Heart right ventricle (tissue), 16 donors: ENCODE results near the gene HOXD9. TPM values are rescaled to one million over a fixed set of nuclear protein-coding genes. Genes with fewer than 3 reads are reported as not detected.

ENCODE experiments used
- ATAC-seq, 8 donors: fragments of 200-7000 bp; cut with Tn5 transposase; one replicate each; pipeline ENCODE4 v1.9.1; 2020; ENCODE audit warnings: mild to moderate bottlenecking in 8 of 8, moderate library complexity in 8 of 8, moderate number of reproducible peaks in 1 of 8
- DNase-seq, 2 donors: peaks; one replicate each; pipeline ENCODE4 v3.0.0-alpha.2; 2020
- H3K27ac ChIP-seq, 10 donors: fragments of 200-600 bp; sonication (generic) in 2 of 10; one replicate each; pipeline versions ENCODE4 v1.5.0 to v1.8.0; 2020 to 2022; ENCODE audit warnings: mild to moderate bottlenecking in 3 of 10
- H3K27me3 ChIP-seq, 7 donors: fragments of 200-600 bp; one replicate each; pipeline ENCODE4 v1.8.0; 2021 to 2022; ENCODE audit warnings: mild to moderate bottlenecking in 2 of 7
- H3K36me3 ChIP-seq, 9 donors: fragments of 200-600 bp; sonication (generic) in 1 of 9; one replicate each; pipeline versions ENCODE4 v1.5.0 to v1.8.0; 2020 to 2022; ENCODE audit warnings: mild to moderate bottlenecking in 2 of 9
- H3K4me1 ChIP-seq, 9 donors: fragments of 200-600 bp; sonication (generic) in 1 of 9; one replicate each; pipeline versions ENCODE4 v1.5.0 to v1.8.0; 2020 to 2022; ENCODE audit warnings: mild to moderate bottlenecking in 4 of 9
- H3K4me3 ChIP-seq, 10 donors: fragments of 200-600 bp; sonication (generic) in 2 of 10; one replicate each; pipeline versions ENCODE4 v1.5.0 to v1.8.0; 2020 to 2022; ENCODE audit warnings: mild to moderate bottlenecking in 7 of 10, moderate library complexity in 2 of 10
- H3K9me3 ChIP-seq, 11 donors: fragments of 200-600 bp in 10 of 11; sonication (generic) in 2 of 11; one replicate each; pipeline versions ENCODE4 v1.5.0 to v1.8.0; 2013 to 2022; ENCODE audit warnings: mild to moderate bottlenecking in 2 of 11, control low read depth in 1 of 11, moderate library complexity in 1 of 11
- WGBS, 2 donors: extraction: QIAGEN DNeasy Blood & Tissue Kit; methylation state at CpG; one replicate each; pipeline ENCODE4 v1.1.7; 2013; ENCODE audit warnings: inconsistent platforms in 1 of 2; 5-methylcytosine and 5-hydroxymethylcytosine counted together
- intact Hi-C, 10 donors: fragments of 100-400 bp; cut with DNase I; formaldehyde crosslinking; loops; one replicate each; pipeline versions ENCODE4 v1.11.1 to v1.14.2; 2022
- polyA plus RNA-seq, 2 donors: library from polyadenylated mRNA; stranded (reverse); fragments of 200-250 nt; gene quantifications; one replicate each; pipeline ENCODE4 v1.2.3, GENCODE V29; 2013
- total RNA-seq, 10 donors: library from RNA; stranded (reverse); fragmentation: NEBNext Ultra II Directional in 3 of 10; extraction: Animal tissue kit (Norgen Biotek cat#: 25700) in 3 of 10; gene quantifications; one replicate each; pipeline versions ENCODE4 v1.2.1 to v1.2.4, GENCODE V29; 2021 to 2023
- TF ChIP-seq, protein P1 (sequence below), 9 donors: fragments of 200-600 bp; sonication (generic) in 2 of 9; IDR thresholded peaks; one replicate each; pipeline versions ENCODE4 v1.5.0 to v1.8.0; 2021 to 2022; ENCODE audit warnings: antibody characterized with exemption in 9 of 9, mild to moderate bottlenecking in 5 of 9, moderate library complexity in 1 of 9
- donor health status: Arrhythmogenic right ventricular cardiomyopathy.
- donor health status: ischemic (EF 13 %, LVEDD 7.1; RV severe dilation, severe dysfunction).
- donor health status: healthy with polysubstance abuse.
- donor health status: DM: no; HTN: yes; CAD: no.
- donor health status: DM: no; HTN: no; CAD: no.
- donor health status: ischemic (EF 25% LVEDD 6.9; RV normal size, moderate dysfunction).
- donor health status: ischemic (EF 25% LVEDD 5.7; RV mildly dilated, moderate dysfunction).
- donor health status: healthy.
- donor health status: DM: yes; HTN: yes; CAD: no.
- donor health status: Ischemic cardiomyopathy.
- donor health status: ischemic (EF 35%, LVEDD 5.7; RV mildly dilated, moderate dysfunction).
- donor health status: nonischemic (EF 11% LVEDD 7.7; RV severe dilation, severe dysfunction).
- donor health status: DM: yes; HTN: yes; CAD: no.
- donor health status: PGD.
- donor health status: ischemic (EF 29% LVEDD 5.4; RV normal size, mild dysfunction).
- donor health status: nonischemic (EF 23%, LVEDD 6.1; RV moderate dilation, normal function).

Gene HOXD9
- total and polyA plus RNA-seq, 12 donors = 0.15 to 0.29 (median 0.22) TPM; not detected in 8

DNA sequence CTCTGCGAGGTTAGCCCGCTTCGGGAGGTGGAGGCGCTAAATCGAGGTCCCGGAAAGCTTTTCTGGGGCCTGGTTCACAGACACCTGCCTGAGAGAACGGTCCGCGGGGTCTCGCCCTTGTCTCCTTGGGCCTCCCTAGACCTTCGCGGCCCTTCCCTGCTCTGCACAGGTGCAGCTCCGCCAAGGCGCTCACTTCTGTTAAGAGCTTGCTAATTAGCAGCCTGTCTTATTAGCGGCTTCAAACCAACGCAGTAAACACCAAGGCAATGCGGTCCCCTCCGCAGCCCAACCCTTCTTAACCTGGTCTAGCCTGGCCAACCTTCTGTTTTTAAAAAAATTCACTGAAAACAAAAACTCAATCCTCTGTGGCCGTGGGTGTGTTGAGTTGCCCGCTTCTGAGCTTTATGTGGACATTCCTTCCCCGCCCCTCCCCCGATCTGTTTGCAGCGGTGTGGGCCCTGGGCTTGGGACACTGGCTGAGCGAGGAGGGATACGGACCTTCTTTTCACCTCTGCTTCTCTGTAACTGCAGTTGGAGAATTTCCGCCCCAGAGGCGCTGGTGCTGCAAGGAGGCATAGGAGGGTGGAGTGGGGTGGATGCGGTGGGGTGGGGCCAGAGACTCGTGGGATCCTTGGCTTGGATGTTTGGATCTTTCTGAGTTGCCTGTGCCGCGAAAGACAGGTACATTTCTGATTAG lies 25.4 kb downstream of the HOXD9 start:
- 10 to 20% methylated on average over 31 of the region's 31 CpGs for WGBS, 2 donors
- ATAC-seq (no peak), DNase-seq (no peak)
- TF ChIP-seq, protein P1, sequence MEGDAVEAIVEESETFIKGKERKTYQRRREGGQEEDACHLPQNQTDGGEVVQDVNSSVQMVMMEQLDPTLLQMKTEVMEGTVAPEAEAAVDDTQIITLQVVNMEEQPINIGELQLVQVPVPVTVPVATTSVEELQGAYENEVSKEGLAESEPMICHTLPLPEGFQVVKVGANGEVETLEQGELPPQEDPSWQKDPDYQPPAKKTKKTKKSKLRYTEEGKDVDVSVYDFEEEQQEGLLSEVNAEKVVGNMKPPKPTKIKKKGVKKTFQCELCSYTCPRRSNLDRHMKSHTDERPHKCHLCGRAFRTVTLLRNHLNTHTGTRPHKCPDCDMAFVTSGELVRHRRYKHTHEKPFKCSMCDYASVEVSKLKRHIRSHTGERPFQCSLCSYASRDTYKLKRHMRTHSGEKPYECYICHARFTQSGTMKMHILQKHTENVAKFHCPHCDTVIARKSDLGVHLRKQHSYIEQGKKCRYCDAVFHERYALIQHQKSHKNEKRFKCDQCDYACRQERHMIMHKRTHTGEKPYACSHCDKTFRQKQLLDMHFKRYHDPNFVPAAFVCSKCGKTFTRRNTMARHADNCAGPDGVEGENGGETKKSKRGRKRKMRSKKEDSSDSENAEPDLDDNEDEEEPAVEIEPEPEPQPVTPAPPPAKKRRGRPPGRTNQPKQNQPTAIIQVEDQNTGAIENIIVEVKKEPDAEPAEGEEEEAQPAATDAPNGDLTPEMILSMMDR (IDR thresholded peaks at IDR 0.05) = no peak
- Histone ChIP-seq H3K36me3 (no peaks in the 10 kb centered on the region), H3K4me3 (no peak overlapping the region), H3K27me3 (peaks cover 47 to 100% (median 100%) of the 10 kb centered on the region in 7 donors), H3K4me1 (peaks cover 0 to 12% (median 0%) of the 10 kb centered on the region in 9 donors), H3K9me3 (no peaks in the 10 kb centered on the region), H3K27ac (no peak overlapping the region)
- intact Hi-C loops = no loop called here

DNA sequence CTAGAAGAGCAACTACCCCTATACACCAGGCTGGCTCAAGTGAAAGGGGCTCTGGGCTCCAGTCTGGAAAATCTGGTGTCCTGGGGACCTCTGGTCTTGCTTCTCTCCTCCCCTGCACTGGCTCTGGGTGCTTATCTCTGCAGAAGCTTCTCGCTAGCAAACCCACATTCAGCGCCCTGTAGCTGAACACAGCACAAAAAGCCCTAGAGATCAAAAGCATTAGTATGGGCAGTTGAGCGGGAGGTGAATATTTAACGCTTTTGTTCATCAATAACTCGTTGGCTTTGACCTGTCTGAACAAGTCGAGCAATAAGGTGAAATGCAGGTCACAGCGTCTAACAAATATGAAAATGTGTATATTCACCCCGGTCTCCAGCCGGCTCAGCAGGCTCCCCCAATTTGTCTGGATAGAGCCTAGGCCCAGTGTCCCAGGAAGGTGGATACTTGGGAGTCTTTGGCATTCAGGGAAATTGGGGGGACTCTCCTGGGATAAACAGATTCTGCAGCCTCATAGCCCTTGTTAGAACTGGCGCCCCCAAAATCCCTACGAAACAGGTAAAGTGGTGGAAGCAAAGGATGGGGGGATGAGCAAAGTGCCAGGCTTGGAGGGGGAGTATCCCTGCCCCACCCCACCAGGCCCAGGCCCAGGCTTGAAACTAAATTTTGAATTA lies 26.4 kb downstream of the HOXD9 start:
- DNase-seq (no peak), ATAC-seq (no peak)
- peaks cover 51 to 100% (median 100%) of the 10 kb centered on the region in 7 donors for H3K27me3 ChIP-seq
- no peaks in the 10 kb centered on the region for H3K9me3 ChIP-seq
- H3K27ac ChIP-seq = no peak overlapping the region
- H3K4me1 ChIP-seq = peaks cover 0 to 12% (median 0%) of the 10 kb centered on the region in 9 donors
- no peaks in the 10 kb centered on the region for H3K36me3 ChIP-seq
- intact Hi-C loops = no loop called here
- WGBS, 2 donors = 25 to 36% methylated on average over 11 of the region's 11 CpGs
- TF ChIP-seq, protein P1 (IDR thresholded peaks at IDR 0.05) = no peak
- H3K4me3 ChIP-seq = no peak overlapping the region

DNA sequence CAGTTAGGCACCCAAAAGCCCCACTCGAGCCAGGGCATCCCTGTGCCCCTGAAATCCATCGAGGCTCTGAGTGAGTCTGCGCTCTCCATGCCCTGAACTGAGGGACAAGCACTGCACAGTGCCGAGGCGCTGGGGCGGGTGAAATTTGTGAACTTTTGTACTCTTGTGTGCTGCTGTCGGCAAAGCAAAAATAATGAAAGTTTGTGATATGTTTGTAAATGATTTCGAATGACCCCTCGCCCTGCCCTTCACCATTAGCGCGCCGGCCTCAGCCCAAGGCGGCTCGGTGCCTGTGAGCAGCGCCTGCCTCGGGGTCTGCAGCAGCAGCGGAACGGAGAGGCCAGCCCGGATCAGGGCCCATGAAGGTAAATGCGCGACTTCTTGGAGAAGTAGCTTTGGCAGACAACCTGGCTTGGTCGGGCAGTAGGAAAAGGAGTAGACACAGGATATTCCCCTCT lies 27.0 kb downstream of the HOXD9 start:
- no peak overlapping the region for H3K4me3 ChIP-seq
- H3K27me3 ChIP-seq = peaks cover 51 to 100% (median 100%) of the 10 kb centered on the region in 7 donors
- H3K9me3 ChIP-seq = no peaks in the 10 kb centered on the region
- intact Hi-C loops = no loop called here
- 17 to 23% methylated on average over 22 of the region's 22 CpGs for WGBS, 2 donors
- ATAC-seq = no peak
- no peak overlapping the region for H3K27ac ChIP-seq
- no peaks in the 10 kb centered on the region for H3K36me3 ChIP-seq
- no peak for DNase-seq
- TF ChIP-seq, protein P1 (IDR thresholded peaks at IDR 0.05) = no peak
- H3K4me1 ChIP-seq = peaks cover 0 to 12% (median 0%) of the 10 kb centered on the region in 9 donors

DNA sequence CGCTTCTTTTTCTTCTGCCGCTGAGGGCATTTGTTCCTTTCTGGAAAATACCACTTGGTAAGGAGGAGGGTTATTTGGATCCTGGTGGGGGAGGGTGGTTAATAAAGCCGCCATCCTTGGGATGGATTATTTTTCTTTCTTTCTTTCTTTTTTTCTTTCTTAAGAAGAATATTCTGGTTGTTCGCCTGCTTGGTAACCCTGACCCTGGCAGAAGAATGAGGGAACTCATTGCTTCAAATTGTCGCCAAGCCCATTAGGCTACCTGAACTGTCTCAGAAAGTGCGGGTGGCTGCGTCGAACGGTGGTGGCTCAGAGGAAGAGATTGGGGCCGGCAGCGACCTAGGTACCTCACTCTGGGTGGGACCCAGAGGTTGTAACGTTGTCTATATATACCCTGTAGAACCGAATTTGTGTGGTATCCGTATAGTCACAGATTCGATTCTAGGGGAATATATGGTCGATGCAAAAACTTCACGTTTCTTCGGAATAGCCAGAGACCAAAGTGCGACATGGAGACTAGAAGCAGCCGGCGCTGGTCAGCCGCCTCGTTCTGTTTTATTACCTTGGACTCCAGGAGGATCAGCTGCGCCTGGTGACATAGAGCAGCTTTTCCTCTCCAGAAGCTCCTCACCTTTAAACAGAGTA lies 27.5 kb downstream of the HOXD9 start:
- Histone ChIP-seq H3K36me3 (no peaks in the 10 kb centered on the region), H3K27me3 (peaks cover 51 to 100% (median 100%) of the 10 kb centered on the region in 7 donors), H3K4me3 (no peak overlapping the region), H3K27ac (no peak overlapping the region), H3K4me1 (peaks cover 0 to 12% (median 0%) of the 10 kb centered on the region in 9 donors), H3K9me3 (no peaks in the 10 kb centered on the region)
- ATAC-seq (no peak), DNase-seq (no peak)
- WGBS, 2 donors = 14 to 27% methylated on average over 24 of the region's 24 CpGs
- intact Hi-C loops = no loop called here
- TF ChIP-seq, protein P1 (IDR thresholded peaks at IDR 0.05) = no peak
